Hepatocyte (in vitro differentiated cells): ENCODE data around the gene RPA3. TPM values are rescaled to one million over a fixed set of nuclear protein-coding genes. Genes with fewer than 3 reads are reported as not detected.

Experiments
- DNase-seq: peaks from one replicate; pipeline ENCODE4 v3.0.0-alpha.2; 2016; ENCODE audit warnings: low spot score
- H2AFZ ChIP-seq: fragments of 200-600 bp; sonication (generic); 2 replicates; pipeline ENCODE4 v1.6.0; 2016; ENCODE audit warnings: antibody characterized with exemption, mild to moderate bottlenecking
- H3K27ac ChIP-seq: fragments of 200-600 bp; sonication (generic); 2 replicates; pipeline ENCODE4 v1.5.1; 2016; ENCODE audit warnings: mild to moderate bottlenecking
- H3K27me3 ChIP-seq: fragments of 200-600 bp; sonication (generic); 2 replicates; pipeline ENCODE4 v1.6.1; 2016
- H3K36me3 ChIP-seq: fragments of 200-600 bp; sonication (generic); replicated peaks from 2 replicates; pipeline ENCODE4 v1.5.1; 2016; ENCODE audit warnings: low read depth; ENCODE audit not compliant: insufficient read depth
- H3K4me1 ChIP-seq: fragments of 200-600 bp; sonication (generic); 2 replicates; pipeline ENCODE4 v1.5.1; 2016; ENCODE audit warnings: mild to moderate bottlenecking, moderate library complexity; ENCODE audit not compliant: insufficient read depth
- H3K4me2 ChIP-seq: fragments of 200-600 bp; sonication (generic); 2 replicates; pipeline ENCODE4 v1.6.0; 2016
- H3K4me3 ChIP-seq: fragments of 200-600 bp; sonication (generic); 2 replicates; pipeline ENCODE4 v1.5.1; 2016; ENCODE audit warnings: mild to moderate bottlenecking
- H3K79me2 ChIP-seq: fragments of 200-600 bp; sonication (generic); 2 replicates; pipeline ENCODE4 v1.6.0; 2017; ENCODE audit warnings: mild to moderate bottlenecking
- H3K9me2 ChIP-seq: fragments of 200-600 bp; sonication (generic); replicated peaks from 2 replicates; pipeline ENCODE4 v1.6.0; 2017; ENCODE audit warnings: mild to moderate bottlenecking; ENCODE audit not compliant: insufficient read depth
- H3K9me3 ChIP-seq: fragments of 200-600 bp; sonication (generic); 2 replicates; pipeline ENCODE4 v1.5.1; 2016; ENCODE audit warnings: low read depth, mild to moderate bottlenecking
- H4K20me1 ChIP-seq: fragments of 200-600 bp; sonication (generic); 2 replicates; pipeline ENCODE4 v1.6.0; 2016; ENCODE audit warnings: mild to moderate bottlenecking; ENCODE audit not compliant: insufficient read depth, poor library complexity, severe bottlenecking
- CTCF ChIP-seq: fragments of 200-600 bp; sonication (generic); IDR thresholded peaks from 2 replicates; pipeline ENCODE4 v1.5.1; 2016; ENCODE audit warnings: antibody characterized with exemption, mild to moderate bottlenecking; ENCODE audit not compliant: poor library complexity
- EZH2 ChIP-seq: fragments of 200-600 bp; sonication (generic); IDR thresholded peaks from 2 replicates; pipeline ENCODE4 v1.6.1; 2016; ENCODE audit warnings: antibody characterized with exemption, mild to moderate bottlenecking, borderline replicate concordance
- EZH2phosphoT487 ChIP-seq: fragments of 200-600 bp; sonication (generic); IDR thresholded peaks from one replicate; pipeline ENCODE4 v1.6.1; 2018; ENCODE audit warnings: antibody characterized with exemption, mild to moderate bottlenecking, low read depth, moderate library complexity; ENCODE audit not compliant: unreplicated experiment, severe bottlenecking
- WGBS: methylation state at CpG from one replicate; pipeline ENCODE4 v1.1.6; 2016; ENCODE audit warnings: low lambda C conversion rate; ENCODE audit errors: missing lambda C conversion rate; 5-methylcytosine and 5-hydroxymethylcytosine counted together
- polyA plus RNA-seq: library from polyadenylated mRNA; unstranded; fragments of >200 nt; fragmentation: Nextera tagmentation; extraction: Ambion mirVana; gene quantifications from 2 replicates; pipeline ENCODE4 v1.2.1, GENCODE V29; 2016
- total RNA-seq: library from RNA; depleted of rRNA; stranded (reverse); fragments of >200 nt; gene quantifications from 2 replicates; pipeline ENCODE4 v1.2.3, GENCODE V29; 2014

Gene RPA3
- total and polyA plus RNA-seq, 2 experiments from 2014 or later, result 17.3 to 38.2 TPM

GRCh38 chr7:7764520-7765396 is 46.4 kb upstream of the RPA3 start:
- no peak overlapping the region for H3K4me3 ChIP-seq
- DNase-seq, result no peak
- H3K4me1 ChIP-seq, result peaks cover 8% of the 10 kb centered on the region
- TF ChIP-seq CTCF (peak; percentile 8), EZH2 (no peak)
- H2AFZ ChIP-seq, result no peak overlapping the region
- no peaks in the 10 kb centered on the region for H3K27me3 ChIP-seq
- H4K20me1 ChIP-seq, result no peaks in the 10 kb centered on the region
- no peaks in the 10 kb centered on the region for H3K79me2 ChIP-seq
- H3K27ac ChIP-seq, result no peak overlapping the region
- H3K4me2 ChIP-seq, result no peak overlapping the region
- H3K9me2 ChIP-seq, result no peaks in the 10 kb centered on the region
- H3K36me3 ChIP-seq, result no peaks in the 10 kb centered on the region
- H3K9me3 ChIP-seq, result no peaks in the 10 kb centered on the region
- 93% methylated on average over 3 of the region's 3 CpGs for WGBS

GRCh38 chr7:7761974-7762779 is 43.8 kb upstream of the RPA3 start:
- Histone ChIP-seq H3K9me2 (no peaks in the 10 kb centered on the region), H2AFZ (no peak overlapping the region), H3K27me3 (no peaks in the 10 kb centered on the region), H3K27ac (peak overlapping the region; percentile 13), H3K4me3 (no peak overlapping the region), H3K36me3 (no peaks in the 10 kb centered on the region), H3K4me1 (peaks cover 4% of the 10 kb centered on the region), H3K79me2 (no peaks in the 10 kb centered on the region), H3K9me3 (no peaks in the 10 kb centered on the region), H3K4me2 (peak overlapping the region; percentile 43), H4K20me1 (no peaks in the 10 kb centered on the region)
- TF ChIP-seq EZH2phosphoT487 (no peak), CTCF (no peak), EZH2 (no peak)
- peak; percentile 49 for DNase-seq
- 47% methylated on average over 9 of the region's 9 CpGs for WGBS

GRCh38 chr7:7761340-7761973 is 43.0 kb upstream of the RPA3 start:
- DNase-seq, result peak; percentile 49
- Histone ChIP-seq H3K36me3 (no peaks in the 10 kb centered on the region), H3K4me2 (peak overlapping the region; percentile 43), H3K4me3 (no peak overlapping the region), H3K27me3 (no peaks in the 10 kb centered on the region), H3K9me3 (no peaks in the 10 kb centered on the region), H3K9me2 (no peaks in the 10 kb centered on the region), H3K27ac (peak overlapping the region; percentile 13), H3K4me1 (peaks cover 4% of the 10 kb centered on the region), H2AFZ (no peak overlapping the region), H3K79me2 (no peaks in the 10 kb centered on the region), H4K20me1 (no peaks in the 10 kb centered on the region)
- TF ChIP-seq EZH2phosphoT487 (no peak), EZH2 (no peak), CTCF (peak; percentile 51)
- 96% methylated on average over 5 of the region's 5 CpGs for WGBS
